GM21381 (cell line): ENCODE results near the gene TOMM34.
A peak's percentile ranks its signal among the peaks of the same experiment; 100 is the strongest.

Experiments used
- ATAC-seq: cut with Tn5 transposase; IDR thresholded peaks from one replicate; pipeline ENCODE4 v1.9.1; 2021; ENCODE audit warnings: mild to moderate bottlenecking, moderate library complexity; ENCODE audit not compliant: unreplicated experiment

TOMM34 gene, protein sequence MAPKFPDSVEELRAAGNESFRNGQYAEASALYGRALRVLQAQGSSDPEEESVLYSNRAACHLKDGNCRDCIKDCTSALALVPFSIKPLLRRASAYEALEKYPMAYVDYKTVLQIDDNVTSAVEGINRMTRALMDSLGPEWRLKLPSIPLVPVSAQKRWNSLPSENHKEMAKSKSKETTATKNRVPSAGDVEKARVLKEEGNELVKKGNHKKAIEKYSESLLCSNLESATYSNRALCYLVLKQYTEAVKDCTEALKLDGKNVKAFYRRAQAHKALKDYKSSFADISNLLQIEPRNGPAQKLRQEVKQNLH

DNA sequence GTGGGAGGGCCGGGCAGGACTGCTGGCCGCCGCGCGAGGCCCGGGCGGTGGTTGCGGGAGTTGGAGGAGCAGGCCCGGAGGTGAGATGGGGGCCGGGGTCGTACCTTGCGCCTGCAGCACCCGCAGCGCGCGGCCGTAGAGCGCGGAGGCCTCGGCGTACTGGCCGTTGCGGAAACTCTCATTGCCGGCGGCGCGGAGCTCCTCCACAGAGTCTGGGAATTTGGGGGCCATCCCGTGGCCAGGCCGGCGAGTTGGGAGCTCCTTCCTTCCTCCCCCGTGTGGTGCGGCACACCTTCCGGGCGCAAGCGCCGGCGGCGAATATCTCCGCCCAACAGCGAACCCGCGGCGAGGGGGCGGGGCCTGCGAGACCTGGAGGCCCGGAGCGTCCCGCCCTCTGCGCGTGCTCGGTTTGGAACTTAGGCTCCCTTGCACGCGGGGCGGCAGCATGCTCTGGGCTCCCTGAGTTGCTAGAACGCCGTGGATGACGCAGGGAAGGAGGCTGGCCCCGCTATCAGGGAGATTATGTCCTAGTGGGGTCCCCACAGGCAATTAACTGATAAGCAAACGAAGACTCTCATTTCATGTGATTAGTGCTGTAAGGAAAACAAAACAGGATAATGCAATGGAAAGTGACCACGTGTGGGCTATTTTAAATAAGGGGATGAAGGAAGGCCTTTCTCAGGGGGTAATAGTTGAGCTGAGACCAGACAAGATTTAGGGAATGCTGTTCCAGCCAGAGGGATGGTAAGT, at the start of gene TOMM34:
TSS of gene TOMM34 (minus strand) at position 295 of the 750 bp plus-strand sequence. CDS start at position 231, 64 bp downstream.
- ATAC-seq = peak; percentile 80

DNA sequence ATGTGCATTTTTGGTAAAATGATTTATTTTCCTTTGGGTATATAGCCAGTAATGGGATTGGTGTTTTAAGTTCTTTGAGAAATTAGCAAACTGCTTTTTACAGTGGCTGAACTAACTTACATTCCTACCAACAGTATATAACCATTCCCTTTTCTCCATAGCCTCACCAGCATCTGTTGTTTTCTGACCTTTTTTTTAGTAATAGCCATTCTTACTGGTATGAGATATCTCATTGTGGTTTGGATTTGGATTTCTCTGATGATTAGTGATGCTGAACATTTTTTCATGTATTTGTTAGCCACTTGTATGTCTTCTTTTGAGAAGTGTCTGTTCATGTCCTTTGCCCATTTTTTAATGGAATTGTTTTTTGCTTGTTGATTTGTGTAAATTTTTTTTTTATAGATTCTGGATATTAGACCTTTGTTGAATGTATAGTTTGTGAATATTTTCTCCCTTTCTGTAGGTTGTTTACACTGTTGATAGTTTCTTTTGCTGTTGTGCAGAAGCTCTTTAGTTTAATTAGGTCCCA, 48.4 kb upstream of the TOMM34 start:
- no peak for ATAC-seq

DNA sequence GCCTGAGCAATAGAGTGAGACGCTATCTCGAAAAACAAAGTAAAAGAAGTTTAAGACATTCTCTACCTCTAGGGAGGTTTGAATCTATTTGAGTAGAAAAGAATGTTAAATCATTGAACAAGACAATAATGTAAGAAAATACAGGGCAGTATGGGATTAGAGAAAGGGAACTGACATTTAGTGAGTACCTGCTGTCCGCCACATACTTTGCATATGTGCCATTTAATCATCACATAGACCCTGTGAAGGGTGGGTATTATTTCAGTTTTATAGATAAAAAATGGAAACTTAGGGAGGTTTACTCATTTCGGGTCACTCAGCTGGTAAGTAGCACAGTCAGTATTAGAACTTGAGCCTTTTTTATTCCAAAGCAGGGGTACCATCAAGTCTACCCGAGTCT, 37.5 kb upstream of the TOMM34 start:
- ATAC-seq = no peak

DNA sequence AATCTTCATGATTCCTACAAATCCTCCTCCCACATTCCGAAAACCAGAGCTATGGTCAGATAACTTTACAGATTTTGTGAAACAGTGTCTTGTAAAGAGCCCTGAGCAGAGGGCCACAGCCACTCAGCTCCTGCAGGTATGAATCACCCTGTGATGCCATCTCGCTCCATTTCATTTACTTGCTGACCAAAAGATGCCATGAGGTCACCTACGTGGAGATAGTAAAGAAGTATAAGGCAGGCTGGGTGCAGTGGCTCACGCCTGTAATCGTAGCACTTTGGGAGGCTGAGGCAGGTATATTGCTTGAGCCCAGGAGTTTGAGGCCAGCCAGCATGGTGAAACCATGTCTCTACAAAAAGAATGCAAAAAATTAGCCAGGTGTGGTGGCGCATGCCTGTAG, 37.0 kb upstream of the TOMM34 start:
- ATAC-seq = no peak

DNA sequence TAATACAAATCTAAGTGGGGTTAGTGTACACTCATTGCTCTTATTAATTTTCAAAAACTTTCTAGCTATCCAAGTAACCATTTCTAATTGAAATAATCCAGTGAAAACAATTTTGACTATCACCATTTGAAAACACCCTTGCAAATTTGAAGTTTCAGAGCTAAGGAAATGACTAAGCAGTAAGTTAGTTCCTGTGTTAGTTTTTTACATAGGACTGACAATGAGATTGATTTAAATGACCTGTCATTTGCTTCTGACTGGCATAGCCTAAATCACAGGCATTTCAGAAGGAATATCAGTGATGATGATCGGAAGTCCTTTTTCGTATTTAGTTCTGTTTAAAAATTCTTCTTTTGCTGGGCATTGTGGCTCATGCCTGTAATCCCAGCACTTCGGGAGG, 33.1 kb upstream of the TOMM34 start:
- ATAC-seq = no peak

DNA sequence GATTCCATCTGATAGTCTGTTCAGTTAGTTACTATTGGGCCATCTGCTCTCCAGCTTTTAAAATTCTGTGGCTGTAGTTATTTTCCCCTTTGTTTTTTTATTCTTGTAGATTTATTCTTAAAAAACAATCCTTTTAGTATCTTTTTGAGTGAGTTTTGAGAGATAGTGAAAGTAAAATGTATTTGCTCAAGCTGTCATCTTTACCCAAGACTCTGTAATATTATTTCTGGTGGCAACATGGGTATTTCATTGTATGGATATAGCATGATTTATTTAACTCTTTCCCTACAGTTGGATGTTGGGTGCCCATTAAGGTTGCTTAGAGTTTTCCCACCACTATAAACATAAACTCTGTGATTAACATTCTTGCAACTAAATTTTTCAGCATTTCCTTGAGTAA, 30.8 kb upstream of the TOMM34 start:
- no peak for ATAC-seq

DNA sequence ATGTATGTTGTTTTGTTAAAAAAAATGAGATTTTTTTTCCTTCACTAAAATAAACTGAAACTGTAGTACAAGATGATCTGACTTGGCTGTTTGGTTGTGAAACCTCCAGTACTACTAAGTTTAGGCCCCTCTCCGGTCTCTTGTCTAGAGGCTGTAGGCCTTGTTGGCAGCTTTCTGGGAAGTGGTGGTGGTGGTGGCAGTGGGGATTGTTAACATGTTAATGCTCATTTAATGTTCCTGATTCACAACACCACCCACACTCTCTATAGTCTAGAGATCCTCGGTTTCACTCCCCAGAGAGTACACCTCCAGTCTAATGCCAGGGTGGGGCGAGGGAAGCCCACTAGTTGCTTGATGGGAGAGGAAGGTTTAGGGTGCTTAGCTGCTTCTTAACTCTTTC, 30.2 kb upstream of the TOMM34 start:
- ATAC-seq = no peak

DNA sequence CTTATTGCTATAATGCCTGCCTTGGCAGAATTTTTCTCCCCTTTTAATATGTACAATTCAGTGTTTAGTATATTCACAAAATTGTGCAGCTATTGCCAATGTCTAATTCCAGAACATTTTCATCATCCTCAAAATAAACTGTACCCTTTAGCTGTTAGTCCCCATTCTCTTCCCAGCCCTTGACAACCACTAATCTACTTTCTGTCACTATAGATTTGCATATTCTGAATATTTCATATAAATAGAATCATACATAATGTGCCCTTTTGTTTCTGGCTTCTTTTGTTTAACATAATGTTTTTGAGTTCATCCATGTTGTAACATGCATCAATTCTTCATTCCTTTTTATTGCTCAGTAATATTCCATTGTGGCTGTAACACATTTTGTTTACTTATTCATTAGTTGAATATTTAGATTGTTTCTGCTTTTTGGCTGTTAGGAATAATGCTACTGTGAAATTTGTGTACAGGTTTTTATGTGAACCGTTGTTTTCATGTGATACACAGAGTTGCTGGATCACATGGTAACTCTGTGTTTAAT, 28.5 kb upstream of the TOMM34 start:
- no peak for ATAC-seq

DNA sequence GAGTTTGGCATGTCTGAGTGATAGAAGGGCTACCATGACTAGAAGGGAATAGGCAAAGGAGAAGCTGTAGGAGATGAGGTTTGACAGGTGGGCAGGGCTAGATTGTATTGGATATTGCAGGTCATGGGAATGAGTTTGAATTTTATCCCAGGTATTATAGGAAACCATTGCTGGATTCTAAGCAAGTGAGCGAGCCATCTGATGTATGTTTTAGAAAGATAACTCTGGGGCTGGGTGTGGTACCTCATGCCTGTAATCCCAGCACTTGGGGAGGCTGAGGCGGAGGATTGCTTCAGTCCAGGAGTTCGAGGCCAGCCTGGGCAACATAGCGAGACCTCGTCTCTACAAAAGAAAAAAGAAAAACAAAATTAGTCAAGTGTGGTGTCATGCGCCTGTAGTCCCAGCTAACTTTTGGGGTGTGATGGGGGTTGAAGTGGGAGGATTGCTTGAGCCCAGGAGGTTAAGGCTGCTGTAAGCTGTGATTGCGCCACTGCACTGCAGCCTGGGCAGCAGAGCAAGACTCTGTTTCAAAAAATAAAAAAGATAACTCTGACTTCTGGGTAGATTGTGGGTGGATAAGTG, 23.0 kb upstream of the TOMM34 start:
- ATAC-seq = no peak

DNA sequence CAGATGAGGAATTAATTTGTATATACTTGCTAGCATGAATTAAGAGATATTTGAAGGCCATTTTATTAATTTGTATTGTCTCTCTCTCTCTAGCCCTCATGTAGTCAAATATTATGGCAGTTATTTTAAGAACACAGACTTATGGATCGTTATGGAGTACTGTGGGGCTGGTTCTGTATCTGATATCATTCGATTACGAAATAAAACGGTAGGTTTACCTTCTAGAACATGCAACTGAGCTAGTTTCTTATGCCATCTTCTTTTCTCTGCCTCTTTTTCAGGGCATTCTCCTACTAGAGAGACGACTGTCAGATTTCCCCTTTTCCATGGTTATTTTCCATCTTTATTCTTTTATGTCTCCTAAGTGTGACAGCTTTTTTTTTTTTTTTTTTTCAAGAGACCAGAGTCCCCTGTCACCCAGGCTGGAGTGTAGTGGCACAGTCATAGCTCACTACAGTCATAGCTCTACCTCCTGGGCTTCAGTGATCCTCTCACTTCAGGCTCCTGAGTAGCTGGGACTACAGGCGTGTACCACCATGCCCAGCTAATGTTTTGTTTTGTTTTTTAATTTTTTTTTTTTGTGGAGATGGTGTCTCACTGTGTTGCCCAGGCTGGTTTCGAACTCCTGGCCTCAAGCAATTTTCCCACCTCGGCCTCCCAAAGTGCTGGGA, 21.7 kb upstream of the TOMM34 start:
- no peak for ATAC-seq

DNA sequence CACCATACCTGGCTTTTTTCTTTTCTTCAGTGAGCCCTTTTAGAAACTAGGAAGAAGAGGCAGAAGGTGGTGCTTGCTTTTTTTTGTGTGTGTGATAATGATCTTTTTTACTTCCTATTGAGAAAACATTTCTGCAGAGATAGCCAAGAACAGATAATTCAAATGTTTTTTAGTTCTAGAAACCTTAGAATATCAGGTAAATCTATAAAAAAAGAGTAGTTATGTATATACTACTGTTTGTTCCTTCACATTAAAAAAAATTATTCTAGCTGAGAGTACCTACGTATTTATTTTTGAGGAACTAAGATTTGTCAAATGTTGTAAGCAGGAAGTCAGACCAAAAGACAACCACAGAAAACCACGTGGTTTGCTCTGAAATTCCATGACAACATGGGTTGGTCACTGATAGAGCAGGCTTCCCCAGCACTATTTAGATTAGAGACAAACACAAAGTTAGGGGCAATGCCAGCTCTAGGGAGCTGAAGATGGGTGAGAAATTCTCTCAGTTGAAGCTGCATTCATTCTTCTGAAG, 19.0 kb upstream of the TOMM34 start:
- ATAC-seq = peak; percentile 80

DNA sequence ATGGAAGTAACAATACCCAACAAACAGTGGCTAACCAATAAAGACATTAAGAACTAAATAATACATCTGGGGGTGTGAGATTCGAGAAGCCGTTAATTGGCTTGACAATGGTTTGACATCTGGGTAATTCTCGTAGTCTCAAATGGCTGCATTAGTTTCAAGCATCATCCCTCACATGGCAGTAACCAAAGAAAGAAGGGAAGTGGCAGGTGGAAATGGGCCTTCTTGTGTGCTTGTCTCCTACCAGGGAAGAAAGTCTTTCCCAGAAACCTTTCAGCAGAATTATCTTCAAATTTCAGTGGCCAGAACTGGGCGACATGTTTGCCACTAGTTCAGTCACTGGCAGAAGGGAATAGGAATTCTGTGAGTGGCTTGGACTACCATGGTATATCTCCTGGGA, 16.5 kb upstream of the TOMM34 start:
- ATAC-seq = no peak

DNA sequence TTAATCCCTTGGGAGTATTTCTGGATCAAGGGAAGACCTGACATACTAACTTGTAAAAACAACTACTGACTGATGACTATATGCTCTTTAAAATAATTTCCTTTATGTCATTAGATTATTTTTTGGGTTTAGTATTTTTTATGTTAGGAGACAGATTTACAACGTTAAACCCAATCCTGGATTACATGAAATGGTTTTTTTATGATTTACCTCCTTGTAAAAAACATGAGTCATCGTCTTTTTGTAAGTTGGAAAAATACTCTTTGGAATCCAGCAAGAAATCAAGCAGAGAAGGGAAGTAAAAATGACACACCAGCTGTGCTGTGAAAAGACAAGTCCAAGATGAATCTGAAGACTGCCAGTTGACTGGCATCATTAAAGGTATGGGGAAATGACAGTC, 12.9 kb upstream of the TOMM34 start:
- ATAC-seq = no peak

DNA sequence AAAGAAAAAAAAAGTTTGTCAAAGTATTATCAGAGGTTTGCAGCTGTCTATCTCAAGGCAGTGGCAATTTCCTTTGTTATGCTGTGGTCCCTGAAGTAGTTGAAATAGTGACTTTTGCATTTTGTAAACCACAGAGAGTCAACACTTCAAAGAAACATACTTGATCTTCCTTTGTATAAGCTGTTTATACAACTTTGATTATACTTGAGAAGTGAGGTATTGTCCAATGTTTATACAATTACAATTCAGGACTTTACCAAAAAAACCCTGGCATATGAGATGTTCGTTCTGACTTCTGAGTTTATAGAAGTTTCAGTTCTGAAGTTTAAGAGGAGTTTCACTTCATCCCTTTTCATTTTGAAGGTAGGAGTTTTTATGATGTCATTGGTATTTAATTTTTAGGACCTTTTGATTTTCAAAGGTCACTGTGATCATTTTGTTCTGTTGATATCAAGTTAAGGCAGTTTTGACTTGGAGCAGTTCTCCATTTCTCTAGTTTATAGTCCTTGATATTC, 10.1 kb upstream of the TOMM34 start:
- no peak for ATAC-seq

DNA sequence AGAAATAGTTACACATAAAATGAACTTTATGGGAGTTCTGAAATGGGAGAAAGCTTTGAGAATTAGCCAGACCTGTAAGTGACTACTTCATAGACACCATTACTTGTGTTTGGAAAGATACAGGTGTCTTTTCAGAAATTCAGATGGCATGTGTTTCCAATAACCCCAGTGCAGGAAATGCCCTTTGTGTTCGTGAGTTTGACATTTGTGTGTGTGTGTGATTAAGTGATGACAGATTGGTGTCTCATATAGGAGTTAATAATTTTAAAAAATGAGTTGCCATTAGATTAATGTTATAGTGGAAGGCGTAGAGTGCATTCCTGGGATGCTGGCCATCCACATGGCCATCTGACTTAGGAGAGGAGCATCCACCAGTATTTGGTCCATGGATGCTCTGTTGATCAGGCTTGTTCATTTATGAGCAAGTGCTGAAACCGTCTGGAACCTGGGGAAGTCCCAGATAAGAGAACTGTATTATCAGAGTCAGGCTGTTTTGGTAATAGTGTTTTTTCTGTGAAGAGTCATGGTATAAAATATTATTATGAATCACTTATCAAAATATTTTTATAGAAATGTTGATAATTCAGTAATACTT, 9.2 kb upstream of the TOMM34 start:
- no peak for ATAC-seq

DNA sequence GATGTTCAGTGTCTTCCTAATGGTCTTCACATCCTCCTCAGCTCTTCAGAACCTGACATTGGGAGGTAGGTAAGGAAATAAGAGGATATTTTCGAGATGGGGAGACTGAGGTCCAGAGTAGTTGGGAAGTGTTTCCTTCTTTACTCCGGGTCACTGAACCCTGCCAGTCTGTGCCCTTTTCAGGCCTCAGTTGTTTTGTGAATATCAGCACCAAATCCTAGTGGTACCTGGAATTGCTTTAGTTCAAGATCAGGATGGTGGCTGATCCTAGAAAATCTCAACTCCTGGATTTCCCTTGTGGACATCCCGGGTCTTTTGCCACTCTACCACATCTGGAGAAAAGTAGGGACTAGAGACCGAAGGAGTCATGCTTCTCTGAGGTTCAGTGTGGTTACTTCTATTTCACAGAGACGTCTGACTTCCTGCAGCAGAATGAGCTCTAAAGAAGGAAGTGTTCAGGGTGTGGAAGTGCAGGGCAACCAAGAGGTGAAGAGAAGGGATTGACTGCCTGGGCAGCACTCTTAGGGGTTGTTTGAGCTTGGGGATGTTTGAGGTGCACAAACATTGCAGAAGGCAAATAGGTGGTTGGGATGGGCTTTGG, 7.1 kb upstream of the TOMM34 start:
- ATAC-seq = no peak

DNA sequence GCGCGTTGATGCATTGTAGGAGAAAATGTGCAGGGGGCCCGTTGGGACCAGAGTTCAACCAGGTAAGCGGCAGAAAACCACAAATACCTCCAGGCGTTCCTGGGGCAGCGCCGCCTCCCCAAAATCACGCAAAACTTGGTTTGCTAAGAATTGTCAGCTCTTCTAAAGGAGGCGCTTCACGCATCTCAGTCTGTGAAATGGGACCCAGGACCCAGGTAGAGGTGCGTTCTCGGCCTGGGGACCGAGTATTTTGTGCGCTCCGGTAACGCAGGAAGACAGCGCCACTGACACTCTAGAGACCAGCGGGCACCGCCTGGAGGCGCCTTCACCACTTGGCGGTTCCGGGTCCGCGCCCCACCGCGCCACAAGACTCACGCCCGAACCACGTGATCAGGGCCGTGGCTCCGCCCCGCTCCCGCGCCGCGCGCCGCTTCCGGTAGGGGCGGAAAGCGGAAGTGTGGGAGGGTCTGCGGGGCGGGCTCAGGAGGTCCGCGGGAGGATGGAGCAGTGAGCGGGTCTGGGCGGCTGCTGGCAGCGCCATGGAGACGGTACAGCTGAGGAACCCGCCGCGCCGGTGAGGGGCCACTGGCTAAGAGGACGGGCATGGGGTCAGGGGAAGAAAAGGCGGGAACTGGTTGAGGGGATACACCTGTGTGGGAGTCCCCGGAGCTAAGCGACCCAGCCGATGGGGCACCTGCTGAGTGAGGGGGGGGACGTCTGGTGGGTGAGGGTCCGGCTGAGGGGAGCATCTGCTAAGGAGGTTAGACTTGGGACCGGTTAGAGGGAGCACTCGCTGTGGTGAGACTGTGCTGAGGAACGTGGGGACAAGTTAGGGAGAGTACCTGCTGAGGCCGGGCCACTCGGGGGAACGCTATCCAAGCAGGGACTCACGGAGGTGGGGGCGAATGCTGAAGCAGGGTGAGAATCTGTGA, 6.1 kb upstream of the TOMM34 start, which contains the start of gene STK4:
TSS of gene STK4 (plus strand) at position 483 of the 932 bp plus-strand sequence. CDS start at position 540, 57 bp downstream.
- peak; percentile 71 for ATAC-seq

DNA sequence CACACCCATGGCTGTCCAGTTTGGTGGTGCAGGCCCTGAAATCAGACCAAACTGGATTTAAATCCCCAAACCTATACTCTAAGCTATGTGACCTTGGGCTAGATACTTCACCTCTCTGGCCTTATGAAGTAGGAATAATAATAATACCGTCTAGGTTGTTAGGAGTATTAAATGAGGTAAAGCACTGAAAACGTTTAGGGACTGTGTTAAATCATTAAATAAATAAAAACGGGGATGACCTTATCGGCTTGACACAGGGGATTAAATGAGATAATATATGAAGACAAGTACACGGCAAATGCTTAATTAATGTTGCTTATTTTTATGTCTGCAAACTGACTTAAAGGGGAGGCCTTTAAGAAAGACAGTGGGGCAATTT, 5.4 kb upstream of the TOMM34 start:
- no peak for ATAC-seq
